Measurements from ENCODE around the gene FMOD.

The FMOD gene

GRCh38 chr1:203327684-203328457, 23.1 kb downstream of the FMOD start:
- TF ChIP-seq, protein P1, sequence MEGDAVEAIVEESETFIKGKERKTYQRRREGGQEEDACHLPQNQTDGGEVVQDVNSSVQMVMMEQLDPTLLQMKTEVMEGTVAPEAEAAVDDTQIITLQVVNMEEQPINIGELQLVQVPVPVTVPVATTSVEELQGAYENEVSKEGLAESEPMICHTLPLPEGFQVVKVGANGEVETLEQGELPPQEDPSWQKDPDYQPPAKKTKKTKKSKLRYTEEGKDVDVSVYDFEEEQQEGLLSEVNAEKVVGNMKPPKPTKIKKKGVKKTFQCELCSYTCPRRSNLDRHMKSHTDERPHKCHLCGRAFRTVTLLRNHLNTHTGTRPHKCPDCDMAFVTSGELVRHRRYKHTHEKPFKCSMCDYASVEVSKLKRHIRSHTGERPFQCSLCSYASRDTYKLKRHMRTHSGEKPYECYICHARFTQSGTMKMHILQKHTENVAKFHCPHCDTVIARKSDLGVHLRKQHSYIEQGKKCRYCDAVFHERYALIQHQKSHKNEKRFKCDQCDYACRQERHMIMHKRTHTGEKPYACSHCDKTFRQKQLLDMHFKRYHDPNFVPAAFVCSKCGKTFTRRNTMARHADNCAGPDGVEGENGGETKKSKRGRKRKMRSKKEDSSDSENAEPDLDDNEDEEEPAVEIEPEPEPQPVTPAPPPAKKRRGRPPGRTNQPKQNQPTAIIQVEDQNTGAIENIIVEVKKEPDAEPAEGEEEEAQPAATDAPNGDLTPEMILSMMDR (IDR thresholded peaks at IDR 0.05; ENCODE audit: unreplicated experiment in 3 of 3) = peak in 2 of 3 experiments; percentile 31 to 51
- Mint-ChIP-seq H3K27ac (peak overlapping the region; percentile 97 to 98 (median 97)), H3K9me3 (no peaks in the 10 kb centered on the region), H3K27me3 (ENCODE audit: low read depth) (no peaks in the 10 kb centered on the region), H3K4me3 (peak overlapping the region; percentile 78 to 80 (median 80)), H3K36me3 (ENCODE audit: low read depth) (no peaks in the 10 kb centered on the region), H3K4me1 (peaks cover 63% of the 10 kb centered on the region)

DNA sequence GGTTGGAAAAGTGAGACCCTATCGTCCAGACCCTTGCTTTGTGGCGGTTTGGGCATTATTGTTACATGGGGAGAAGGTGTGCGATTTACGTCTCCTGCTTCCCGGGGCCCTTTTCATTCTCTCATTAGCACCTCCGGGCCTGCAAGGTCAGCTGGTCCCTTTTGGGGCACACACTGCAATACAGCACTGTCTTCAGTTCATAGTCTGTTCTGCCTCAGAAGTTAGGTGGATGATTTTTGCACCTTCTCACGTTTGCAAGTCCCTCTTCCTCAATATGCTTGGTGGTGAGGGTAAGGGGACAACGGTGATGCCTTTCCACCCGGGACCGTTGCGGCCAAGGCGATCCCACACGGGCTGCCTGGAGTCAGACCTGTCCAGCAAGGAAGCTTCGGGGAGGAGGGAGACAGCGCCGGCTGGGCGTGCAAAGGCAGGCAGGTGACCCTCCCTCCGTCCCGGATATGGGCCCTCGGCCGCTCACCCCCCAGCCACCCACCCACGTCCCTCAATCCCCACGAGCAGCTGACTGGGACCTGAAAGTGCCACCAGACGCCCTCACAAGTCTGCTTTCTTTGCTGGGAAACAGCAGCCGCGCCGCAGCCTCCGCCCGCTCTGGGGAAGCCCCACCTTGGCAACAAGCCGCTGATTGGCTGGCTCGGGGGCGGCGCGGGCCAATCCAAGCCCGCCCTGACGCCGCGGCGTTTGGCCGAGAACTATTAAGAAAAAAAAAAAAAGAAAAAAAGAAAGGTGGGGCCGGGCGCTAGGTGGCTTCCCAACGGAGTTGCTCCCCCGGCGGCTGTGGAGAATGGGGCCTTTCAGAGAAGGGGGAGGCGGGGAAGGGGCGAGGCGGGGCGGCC, 23.9 kb downstream of the FMOD start:
- Mint-ChIP-seq H3K27ac (peak overlapping the region; percentile 97 to 98 (median 97)), H3K36me3 (ENCODE audit: low read depth) (no peaks in the 10 kb centered on the region), H3K4me3 (peak overlapping the region; percentile 78 to 80 (median 78)), H3K9me3 (no peaks in the 10 kb centered on the region), H3K27me3 (ENCODE audit: low read depth) (no peaks in the 10 kb centered on the region), H3K4me1 (peaks cover 72% of the 10 kb centered on the region)
- TF ChIP-seq, protein P1 (IDR thresholded peaks at IDR 0.05; ENCODE audit: unreplicated experiment in 3 of 3) = no peak

GRCh38 chr1:203325418-203326091, 25.4 kb downstream of the FMOD start:
- no peaks in the 10 kb centered on the region for H3K9me3 Mint-ChIP-seq
- peaks cover 87% of the 10 kb centered on the region for H3K4me1 Mint-ChIP-seq
- H3K4me3 Mint-ChIP-seq = peak overlapping the region; percentile 49 to 78 (median 78)
- H3K27ac Mint-ChIP-seq = peak overlapping the region; percentile 97 to 98 (median 97)
- H3K36me3 Mint-ChIP-seq (ENCODE audit: low read depth) = no peaks in the 10 kb centered on the region
- no peaks in the 10 kb centered on the region for H3K27me3 Mint-ChIP-seq (ENCODE audit: low read depth)
- TF ChIP-seq, protein P1 (IDR thresholded peaks at IDR 0.05; ENCODE audit: unreplicated experiment in 3 of 3) = no peak

DNA sequence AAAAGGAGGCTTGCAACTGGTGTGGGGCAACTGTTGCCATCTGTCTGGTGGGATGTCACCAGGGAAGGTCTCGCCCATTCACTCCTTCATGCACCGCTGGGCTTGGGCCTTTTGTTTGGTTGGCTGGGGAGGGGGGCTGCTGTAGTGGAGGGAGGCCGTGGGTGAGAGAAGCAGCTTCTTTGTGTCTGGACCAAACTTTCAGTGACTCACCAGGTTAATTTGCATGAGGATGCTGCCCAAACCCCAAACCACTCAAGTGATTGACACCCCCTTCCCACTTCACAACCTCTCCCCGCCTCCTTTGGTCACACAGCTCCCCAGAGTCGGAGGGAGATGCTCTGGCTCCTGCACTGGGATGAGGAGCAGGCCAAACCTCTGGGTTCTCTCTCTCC, 25.9 kb downstream of the FMOD start:
- Mint-ChIP-seq H3K4me1 (peaks cover 90% of the 10 kb centered on the region), H3K9me3 (no peaks in the 10 kb centered on the region), H3K27ac (peak overlapping the region; percentile 97 to 98 (median 97)), H3K4me3 (peak overlapping the region in 2 of 3 experiments; percentile 49 to 52), H3K36me3 (ENCODE audit: low read depth) (no peaks in the 10 kb centered on the region), H3K27me3 (ENCODE audit: low read depth) (no peaks in the 10 kb centered on the region)
- TF ChIP-seq, protein P1 (IDR thresholded peaks at IDR 0.05; ENCODE audit: unreplicated experiment in 3 of 3) = no peak

GRCh38 chr1:203324105-203325025, 26.6 kb downstream of the FMOD start:
- no peaks in the 10 kb centered on the region for H3K9me3 Mint-ChIP-seq
- peaks cover 91% of the 10 kb centered on the region for H3K4me1 Mint-ChIP-seq
- TF ChIP-seq, protein P1 (IDR thresholded peaks at IDR 0.05; ENCODE audit: unreplicated experiment in 3 of 3) = no peak
- H3K27me3 Mint-ChIP-seq (ENCODE audit: low read depth) = peaks cover 3% of the 10 kb centered on the region
- no peaks in the 10 kb centered on the region for H3K36me3 Mint-ChIP-seq (ENCODE audit: low read depth)
- H3K4me3 Mint-ChIP-seq = peak overlapping the region in 1 of 3 experiments; percentile 31
- peak overlapping the region; percentile 97 to 98 (median 97) for H3K27ac Mint-ChIP-seq

Measured in nephron (organoid).